ENCODE measurements around the gene RHBG. TPM values are rescaled to one million over a fixed set of nuclear protein-coding genes. Genes with fewer than 3 reads are reported as not detected.

The RHBG gene
- total RNA-seq, 2 experiments from 2014 or later: not detected

- Mint-ChIP-seq H3K9me3 (ENCODE audit: insufficient read depth) (no peaks in the 10 kb centered on the region), H3K27me3 (ENCODE audit: low read depth) (peaks cover 92% of the 10 kb centered on the region), H3K27ac (no peak overlapping the region), H3K4me1 (ENCODE audit: low read depth) (peaks cover 6% of the 10 kb centered on the region), H3K36me3 (ENCODE audit: low read depth) (no peaks in the 10 kb centered on the region), H3K4me3 (no peak overlapping the region)
- DNase-seq (no peak), ATAC-seq (no peak)
- POLR2A ChIA-PET: interaction anchor here (1.1 kb wide), 1 partner anchor 46 kb away, joined by 3 read pairs; no protein-coding TSS in a partner anchor
- CTCF ChIA-PET: interaction anchor here (0.6 to 8.0 kb wide), 6 partner anchors 12 to 303 kb away, joined by 3 to 85 read pairs (median 6); no protein-coding TSS in a partner anchor
Observed at GRCh38 chr1:156431366-156431765, 62.4 kb downstream of the RHBG start.

GRCh38 chr1:156431769-156432668 lies 63.0 kb downstream of the RHBG start:
- H3K4me1 Mint-ChIP-seq (ENCODE audit: low read depth): peaks cover 8% of the 10 kb centered on the region
- ATAC-seq (no peak), DNase-seq (no peak)
- POLR2A ChIA-PET: interaction anchor here (1.1 kb wide), 1 partner anchor 46 kb away, joined by 3 read pairs; no protein-coding TSS in a partner anchor
- CTCF ChIA-PET: interaction anchor here (1.0 to 8.0 kb wide), 7 partner anchors 12 to 304 kb away, joined by 3 to 85 read pairs (median 7); no protein-coding TSS in a partner anchor
- H3K36me3 Mint-ChIP-seq (ENCODE audit: low read depth): no peaks in the 10 kb centered on the region
- no peak overlapping the region for H3K4me3 Mint-ChIP-seq
- no peak overlapping the region for H3K27ac Mint-ChIP-seq
- no peaks in the 10 kb centered on the region for H3K9me3 Mint-ChIP-seq (ENCODE audit: insufficient read depth)
- peaks cover 92% of the 10 kb centered on the region for H3K27me3 Mint-ChIP-seq (ENCODE audit: low read depth)

GRCh38 chr1:156432669-156433018 lies 63.6 kb downstream of the RHBG start:
- H3K4me1 Mint-ChIP-seq (ENCODE audit: low read depth): peaks cover 12% of the 10 kb centered on the region
- H3K4me3 Mint-ChIP-seq: no peak overlapping the region
- no peak overlapping the region for H3K27ac Mint-ChIP-seq
- ChIA-PET POLR2A (no interaction called here), CTCF (interaction anchor here (1.0 to 8.0 kb wide), 6 partner anchors 13 to 304 kb away, joined by 3 to 85 read pairs (median 10); no protein-coding TSS in a partner anchor)
- H3K27me3 Mint-ChIP-seq (ENCODE audit: low read depth): peaks cover 92% of the 10 kb centered on the region
- DNase-seq (no peak), ATAC-seq (no peak)
- no peaks in the 10 kb centered on the region for H3K9me3 Mint-ChIP-seq (ENCODE audit: insufficient read depth)
- H3K36me3 Mint-ChIP-seq (ENCODE audit: low read depth): no peaks in the 10 kb centered on the region

GRCh38 chr1:156433032-156433431 lies 64.0 kb downstream of the RHBG start:
- Mint-ChIP-seq H3K9me3 (ENCODE audit: insufficient read depth) (no peaks in the 10 kb centered on the region), H3K4me3 (no peak overlapping the region), H3K4me1 (ENCODE audit: low read depth) (peaks cover 13% of the 10 kb centered on the region), H3K36me3 (ENCODE audit: low read depth) (no peaks in the 10 kb centered on the region), H3K27ac (no peak overlapping the region), H3K27me3 (ENCODE audit: low read depth) (peaks cover 91% of the 10 kb centered on the region)
- POLR2A ChIA-PET: no interaction called here
- DNase-seq (no peak), ATAC-seq (no peak)
- CTCF ChIA-PET: interaction anchor here (1.0 to 8.0 kb wide), 5 partner anchors 13 to 191 kb away, joined by 4 to 85 read pairs (median 14); no protein-coding TSS in a partner anchor

GRCh38 chr1:156433602-156434001 lies 64.6 kb downstream of the RHBG start:
- ChIA-PET CTCF (interaction anchor here (1.1 to 8.0 kb wide), 4 partner anchors 12 to 47 kb away, joined by 4 to 85 read pairs (median 28); no protein-coding TSS in a partner anchor), POLR2A (no interaction called here)
- no peak for DNase-seq
- Mint-ChIP-seq H3K27me3 (ENCODE audit: low read depth) (peaks cover 91% of the 10 kb centered on the region), H3K36me3 (ENCODE audit: low read depth) (no peaks in the 10 kb centered on the region), H3K27ac (no peak overlapping the region), H3K9me3 (ENCODE audit: insufficient read depth) (no peaks in the 10 kb centered on the region), H3K4me1 (ENCODE audit: low read depth) (peaks cover 18% of the 10 kb centered on the region), H3K4me3 (no peak overlapping the region)
- ATAC-seq: no peak

Small RNA genes lying within 50 kb of the gene (microRNA-seq; reads per million reads assigned to microRNA genes)
- gene MIR9-1: not detected

Other genes with a start within 250 kb of the RHBG start
- gene SEMA4A, start 215.6 kb upstream of the RHBG start, total RNA-seq: 10 to 100 TPM; 16.8 to 17.8 TPM
- 10 to 100 TPM; 31.8 to 33.8 TPM for gene SLC25A44, start 175.1 kb upstream of the RHBG start, total RNA-seq
- gene PMF1, start 156.2 kb upstream of the RHBG start, total RNA-seq: 10 to 100 TPM; 72.3 to 77.3 TPM
- 1 to 10 TPM; 2.8 TPM for gene BGLAP, start 127.0 kb upstream of the RHBG start, total RNA-seq
- gene PAQR6, start 121.2 kb upstream of the RHBG start, total RNA-seq: 1 to 10 TPM; 8.6 to 9.9 TPM
- gene SMG5, start 86.4 kb upstream of the RHBG start, total RNA-seq: 10 to 100 TPM; 75.2 to 78.2 TPM
- 10 to 100 TPM in 1 of 2 experiments, 1 to 10 TPM in 1; 9.1 to 11.0 TPM for gene TMEM79, start 84.9 kb upstream of the RHBG start, total RNA-seq
- gene GLMP, start 73.5 kb upstream of the RHBG start, total RNA-seq: 10 to 100 TPM; 27.7 to 29.8 TPM
- not detected for gene VHLL, start 69.9 kb upstream of the RHBG start, total RNA-seq
- 100 to 1,000 TPM; 266 to 269 TPM for gene CCT3, start 30.9 kb upstream of the RHBG start, total RNA-seq
- gene TSACC, start 30.7 kb upstream of the RHBG start, total RNA-seq: under 1 TPM; 0.73 to 0.76 TPM
- gene MEF2D, start 131.6 kb downstream of the RHBG start, total RNA-seq: 10 to 100 TPM; 34.8 to 40.1 TPM
- 10 to 100 TPM; 28.6 to 31.0 TPM for gene IQGAP3, start 203.4 kb downstream of the RHBG start, total RNA-seq
- 10 to 100 TPM; 18.6 to 19.7 TPM for gene TTC24, start 210.5 kb downstream of the RHBG start, total RNA-seq
- gene NAXE, start 222.6 kb downstream of the RHBG start, total RNA-seq: 10 to 100 TPM; 54.3 to 60.3 TPM
- 10 to 100 TPM; 43.9 to 44.7 TPM for gene GPATCH4, start 232.3 kb downstream of the RHBG start, total RNA-seq

Measured in activated CD8-positive, alpha-beta T cell treated with anti-CD3 and anti-CD28 coated beads, Interleukin-2, amount 10 ng/mL, durations not matched to agents 7 days and 5 days (primary cell).